ENCODE data around the gene PCAT7. TPM values are rescaled to one million over a fixed set of nuclear protein-coding genes. Genes with fewer than 3 reads are reported as not detected.

The PCAT7 gene
- total and polyA plus RNA-seq, 10 of the 15 experiments (the other 5 are each of a cell fraction or from before 2014, with no cell fraction given), result 0.04 TPM; not detected in 9

- ChIA-PET SMC1A (ENCODE audit: uncharacterized antibody, unreplicated experiment) (interaction anchor here (0.6 kb wide), 1 partner anchor 325 kb away, joined by 4 read pairs; no protein-coding TSS in a partner anchor), CTCF (no interaction called here), RAD21 (ENCODE audit: unreplicated experiment) (interaction anchor here (0.7 kb wide), 1 partner anchor 93 kb away, joined by 3 read pairs; no protein-coding TSS in a partner anchor), POLR2A (no interaction called here)
- Histone ChIP-seq H3K9me3 (replicated peaks; ENCODE audit: control insufficient read depth, insufficient read depth, low read length) (no peaks in the 10 kb centered on the region), H3K4me1 (ENCODE audit: control insufficient read depth, insufficient read depth, low read length) (no peaks in the 10 kb centered on the region), H3K9ac (ENCODE audit: control insufficient read depth, insufficient read depth, low read length) (no peak overlapping the region), H3K27ac (ENCODE audit: control insufficient read depth, insufficient read depth) (no peak overlapping the region), H3K4me3 (no peak overlapping the region), H4K20me1 (ENCODE audit: control insufficient read depth, insufficient read depth) (no peaks in the 10 kb centered on the region), H3K4me2 (ENCODE audit: control insufficient read depth, insufficient read depth) (no peak overlapping the region), H3K79me2 (ENCODE audit: control insufficient read depth, insufficient read depth, low read length) (no peaks in the 10 kb centered on the region), H2AFZ (ENCODE audit: control insufficient read depth, low read depth, low read length) (no peak overlapping the region), H3K36me3 (ENCODE audit: control insufficient read depth in 2 of 2, insufficient read depth in 2 of 2, low read length in 1 of 2) (no peaks in the 10 kb centered on the region), H3K27me3 (replicated peaks in 1 of 2; ENCODE audit: control insufficient read depth in 2 of 2, insufficient read depth in 2 of 2, low read length in 1 of 2) (0 out of 4 replicates have a peak, but pooled peaks cover 0 to 1% of the 10 kb centered on the region in 2 experiments)
- BruUV-seq (replicated peaks), result no TSS peak
- no peak for FAIRE-seq
- ATAC-seq, result no peak
- intact Hi-C loops (cut with micrococcal nuclease; ENCODE audit: unreplicated experiment) (no loop called here), in situ Hi-C loops (cut with MboI) (no loop called here)
- WGBS (ENCODE audit: insufficient coverage, insufficient replicate concordance, low lambda C conversion rate, missing lambda C conversion rate), result 46% methylated on average over 4 of the region's 4 CpGs
- no peak for DNase-seq (ENCODE audit: low read depth, low spot score)
- TF ChIP-seq ZNF622 (IDR thresholded peaks at IDR 0.05) (no peak), KAT2A (conservative IDR thresholded peaks at IDR 0.05; ENCODE audit: control insufficient read depth, low read depth, low read length) (no peak), CBX5 (IDR thresholded peaks at IDR 0.05; ENCODE audit: low read depth) (no peak), ZBTB33 (IDR thresholded peaks at IDR 0.05) (no peak), ATF2 (IDR thresholded peaks at IDR 0.05; ENCODE audit: low read length) (no peak), MEF2B (IDR thresholded peaks at IDR 0.05; ENCODE audit: partially characterized antibody, poor library complexity, severe bottlenecking) (no peak), SMAD1 (IDR thresholded peaks at IDR 0.05; ENCODE audit: low read depth, partially characterized antibody) (no peak), REST (IDR thresholded peaks at IDR 0.05; ENCODE audit: low read depth, low read length) (no peak), CEBPZ (IDR thresholded peaks at IDR 0.05; ENCODE audit: low read depth, low read length) (no peak)
These were observed 16.0 kb upstream of the PCAT7 start for GRCh38 chr9:94538908-94539307.

All from GM12878 (cell line).